ENCODE results near the gene PTGES3L.
"Not testable (repeated sequence)": the region's sequence is repeated elsewhere in the genome, so short reads cannot be mapped to it uniquely, and the experiment has no call there.

Gene PTGES3L

DNA sequence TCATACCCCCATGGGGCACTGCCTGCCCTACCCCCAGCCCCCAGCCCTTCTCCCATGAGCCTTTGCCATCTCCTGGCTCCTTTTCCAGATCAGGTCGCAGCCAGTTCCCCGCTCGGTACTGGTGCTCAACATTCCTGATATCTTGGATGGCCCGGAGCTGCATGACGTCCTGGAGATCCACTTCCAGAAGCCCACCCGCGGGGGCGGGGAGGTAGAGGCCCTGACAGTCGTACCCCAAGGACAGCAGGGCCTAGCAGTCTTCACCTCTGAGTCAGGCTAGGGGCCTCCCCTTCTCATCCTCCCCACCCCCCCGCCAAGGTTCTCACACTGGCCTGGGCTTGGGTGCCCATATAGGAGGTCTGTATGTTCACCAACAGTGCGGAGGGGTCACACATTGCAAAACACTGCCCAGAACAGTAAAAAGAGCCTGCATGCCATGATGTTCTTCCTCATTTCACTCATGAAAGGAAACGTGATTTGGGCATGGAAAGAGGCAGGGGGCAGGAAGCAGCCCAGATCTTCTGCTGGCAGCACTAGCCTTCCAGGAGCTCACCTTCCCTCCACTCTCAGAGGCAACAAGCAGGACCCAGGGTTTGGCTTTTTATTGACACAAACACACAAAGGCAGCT is 34.3 kb upstream of the PTGES3L start:
- DNase-seq: no peak

DNA sequence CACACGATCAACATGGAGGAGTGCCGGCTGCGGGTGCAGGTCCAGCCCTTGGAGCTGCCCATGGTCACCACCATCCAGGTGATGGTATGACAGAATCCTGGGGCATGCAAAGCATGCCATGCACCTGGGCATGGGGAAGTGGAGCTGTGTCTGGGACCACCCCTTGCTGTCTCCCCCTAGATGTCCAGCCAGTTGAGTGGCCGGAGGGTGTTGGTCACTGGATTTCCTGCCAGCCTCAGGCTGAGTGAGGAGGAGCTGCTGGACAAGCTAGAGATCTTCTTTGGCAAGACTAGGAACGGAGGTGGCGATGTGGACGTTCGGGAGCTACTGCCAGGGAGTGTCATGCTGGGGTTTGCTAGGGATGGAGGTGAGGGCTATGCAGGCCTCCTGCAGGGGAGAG is 33.4 kb upstream of the PTGES3L start:
- no peak for DNase-seq

DNA sequence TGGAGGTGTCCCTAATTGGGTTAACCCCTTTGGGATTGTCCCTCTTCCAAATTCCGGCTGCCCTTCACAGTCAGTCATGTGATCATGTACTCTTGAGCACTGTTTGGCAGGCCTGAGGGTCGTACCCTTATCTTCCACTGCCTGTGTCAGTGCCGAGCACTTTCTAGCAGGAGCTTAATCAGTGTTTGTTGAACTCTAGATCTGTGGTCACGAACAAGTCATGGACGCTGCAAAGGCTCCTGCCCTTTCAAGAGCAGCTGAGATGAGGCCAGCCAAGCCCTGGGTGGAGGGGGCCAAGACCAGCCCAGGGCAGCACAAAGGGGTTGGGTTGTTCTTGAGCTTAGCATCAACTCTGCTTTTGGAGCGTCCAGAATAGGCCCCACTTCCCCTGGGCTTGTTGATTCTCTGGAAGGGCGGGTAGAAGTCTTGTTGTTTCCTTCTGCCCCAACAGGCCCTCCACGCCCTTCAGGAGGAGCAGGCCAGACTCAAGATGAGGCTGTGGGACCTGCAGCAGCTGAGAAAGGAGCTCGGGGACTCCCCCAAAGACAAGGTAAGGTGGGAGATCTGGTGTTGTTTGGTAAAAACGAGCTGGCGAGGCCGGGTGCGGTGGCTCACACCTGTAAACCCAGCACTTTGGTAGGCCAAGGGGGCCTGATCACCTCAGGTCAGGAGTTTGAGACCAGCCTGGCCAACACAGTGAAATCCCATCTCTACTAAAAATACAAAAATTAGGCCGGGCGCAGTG is 32.0 kb upstream of the PTGES3L start:
- DNase-seq: no peak

DNA sequence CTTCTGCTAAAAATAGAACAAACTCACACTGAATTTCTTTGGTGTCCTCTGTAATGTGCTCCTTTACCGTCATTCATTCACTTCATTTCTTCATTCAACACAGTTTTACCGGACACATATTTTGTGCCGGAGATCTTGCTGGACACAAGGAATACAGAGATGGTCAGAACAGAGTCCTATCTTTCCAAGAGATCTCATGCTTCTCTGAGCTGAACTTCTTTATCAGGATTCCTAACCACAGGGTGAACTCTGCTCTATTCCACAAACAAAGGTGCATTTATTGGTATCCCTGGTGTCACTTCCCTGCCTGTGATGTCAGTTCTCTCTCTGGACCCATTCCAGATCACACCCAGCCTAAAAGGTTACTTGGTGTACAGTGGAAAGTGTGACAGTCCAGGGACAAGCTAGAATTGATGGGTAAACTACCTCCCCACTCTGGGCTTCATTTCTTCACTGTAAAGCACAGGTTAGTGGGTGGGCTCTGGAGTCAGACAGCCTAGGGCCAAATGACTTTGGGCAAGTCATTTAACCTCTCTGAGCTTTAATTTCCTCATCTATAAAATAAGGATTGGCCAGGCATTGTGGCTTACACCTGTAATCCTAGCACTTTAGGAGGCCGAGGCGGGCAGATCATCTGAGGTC is 30.9 kb upstream of the PTGES3L start:
- no peak for DNase-seq

DNA sequence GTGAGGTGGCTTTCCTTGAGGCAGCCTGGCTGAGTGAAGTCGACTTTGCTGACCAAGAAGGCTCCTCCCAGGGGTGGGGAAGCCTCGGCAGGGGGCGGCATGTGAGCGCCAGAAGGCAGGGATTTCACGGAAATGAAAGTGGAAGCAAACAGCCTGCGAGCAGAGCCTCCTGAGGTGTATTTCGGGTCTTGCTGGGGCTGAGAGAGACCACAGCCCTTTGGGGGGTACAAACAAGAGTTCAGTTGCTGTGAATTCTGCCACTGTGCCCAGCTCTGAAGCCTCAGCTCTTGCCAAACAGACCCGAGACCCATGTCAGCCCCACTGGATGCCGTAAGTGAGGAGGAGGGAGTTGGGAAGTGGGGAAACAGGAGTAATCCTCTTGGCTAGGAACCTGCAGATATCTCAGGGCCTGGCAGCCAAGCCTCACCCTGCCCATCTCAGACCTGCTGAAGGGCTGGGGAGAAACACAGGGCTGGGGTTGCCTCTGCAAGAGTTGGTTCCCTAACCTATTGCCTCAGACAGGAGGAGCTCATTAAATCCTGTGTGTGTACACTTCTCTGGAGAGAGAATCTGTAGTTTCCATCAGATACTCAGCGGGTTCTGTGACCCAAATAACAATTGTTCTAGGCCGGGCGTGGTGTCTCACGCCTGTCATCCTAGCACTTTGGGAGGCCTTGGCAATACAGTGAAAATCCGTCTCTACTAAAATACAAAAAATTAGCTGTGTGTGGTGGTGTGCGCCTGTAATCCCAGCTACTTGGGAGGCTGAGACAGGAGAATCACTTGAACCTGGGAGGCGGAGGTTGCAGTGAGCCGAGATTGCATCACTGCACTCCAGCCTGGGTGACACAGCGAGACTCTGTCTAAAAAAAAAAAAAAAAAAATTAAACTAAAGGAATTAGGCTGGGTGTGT is 27.0 kb upstream of the PTGES3L start, which contains the start of gene IFI35:
Gene IFI35 (plus strand): TSS at position 146 of the 913 bp plus-strand sequence. CDS start 164 bp downstream, at position 310.
- DNase-seq: peak; percentile 87

DNA sequence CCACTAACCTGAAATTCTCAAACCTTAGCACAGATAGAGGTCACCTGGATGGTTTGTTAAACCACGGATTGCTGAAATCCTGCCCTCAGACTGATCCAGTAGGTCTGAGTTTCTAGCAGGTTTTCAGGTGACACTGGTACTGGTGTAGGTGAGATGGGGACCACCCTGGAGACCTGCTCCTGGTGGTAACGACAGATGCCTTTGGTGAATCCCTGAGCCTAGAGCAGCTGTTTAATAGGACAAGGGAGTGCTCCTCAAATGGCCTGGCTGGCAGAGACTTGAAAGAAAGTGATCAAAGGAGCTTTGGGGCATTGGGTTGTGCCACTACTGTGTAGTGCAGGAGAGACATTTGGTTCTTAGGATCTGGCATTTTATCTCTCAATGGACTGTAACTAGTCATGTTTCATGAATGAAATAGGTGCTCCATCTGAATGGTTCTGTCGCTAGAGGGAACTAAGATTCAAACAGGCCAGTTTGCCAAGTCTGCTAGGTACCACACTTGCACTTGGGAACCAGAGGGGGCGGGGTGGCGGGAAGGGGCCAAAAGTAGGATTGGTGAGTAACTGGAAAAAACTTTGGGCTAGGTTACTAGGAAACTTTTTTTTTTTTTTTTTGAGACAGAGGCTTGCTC is 23.8 kb upstream of the PTGES3L start:
- DNase-seq: no peak

DNA sequence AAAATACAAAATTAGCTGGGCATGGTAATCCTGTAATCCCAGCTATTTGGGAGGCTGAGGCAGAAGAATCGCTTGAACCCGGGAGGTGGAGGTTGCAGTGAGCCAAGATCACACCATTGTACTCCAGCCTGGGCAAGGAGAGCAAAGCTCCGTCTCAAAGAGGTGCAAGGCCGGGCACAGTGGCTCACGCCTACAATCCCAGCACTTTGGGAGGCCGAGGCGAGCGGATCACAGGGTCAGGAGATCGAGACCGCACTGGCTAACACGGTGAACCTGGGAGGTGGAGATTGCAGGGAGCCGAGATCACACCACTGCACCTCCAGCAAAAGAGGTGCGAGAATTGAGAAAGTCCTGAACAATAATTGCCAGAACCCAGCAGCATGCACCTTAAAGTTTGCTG is 21.0 kb upstream of the PTGES3L start:
- not testable (repeated sequence) for DNase-seq

DNA sequence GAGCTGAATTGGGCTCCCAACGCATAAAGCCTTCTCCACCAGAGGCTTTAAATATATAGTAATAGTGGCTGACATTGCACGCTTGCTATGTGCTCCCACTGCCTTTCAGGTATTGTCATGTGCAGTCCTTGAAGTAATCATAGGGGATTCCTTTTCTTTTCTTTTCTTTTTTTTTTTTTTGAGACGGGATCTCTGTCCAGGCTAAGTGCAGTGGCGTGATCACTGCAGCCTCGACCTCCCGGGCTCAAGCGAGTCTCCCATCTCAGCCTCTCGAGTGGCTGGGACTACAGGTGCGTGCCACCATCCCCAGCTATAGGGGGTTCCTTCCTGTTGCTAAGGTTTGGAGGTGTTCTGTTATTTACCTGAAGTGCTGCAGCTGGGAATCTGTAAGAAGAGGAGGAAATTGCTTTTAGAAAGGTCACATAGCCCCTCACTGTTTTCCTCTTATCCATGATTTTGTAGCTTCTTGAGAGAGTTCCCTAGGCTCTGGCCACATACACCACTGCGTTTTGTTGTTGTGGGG is 19.2 kb upstream of the PTGES3L start:
- no peak for DNase-seq

DNA sequence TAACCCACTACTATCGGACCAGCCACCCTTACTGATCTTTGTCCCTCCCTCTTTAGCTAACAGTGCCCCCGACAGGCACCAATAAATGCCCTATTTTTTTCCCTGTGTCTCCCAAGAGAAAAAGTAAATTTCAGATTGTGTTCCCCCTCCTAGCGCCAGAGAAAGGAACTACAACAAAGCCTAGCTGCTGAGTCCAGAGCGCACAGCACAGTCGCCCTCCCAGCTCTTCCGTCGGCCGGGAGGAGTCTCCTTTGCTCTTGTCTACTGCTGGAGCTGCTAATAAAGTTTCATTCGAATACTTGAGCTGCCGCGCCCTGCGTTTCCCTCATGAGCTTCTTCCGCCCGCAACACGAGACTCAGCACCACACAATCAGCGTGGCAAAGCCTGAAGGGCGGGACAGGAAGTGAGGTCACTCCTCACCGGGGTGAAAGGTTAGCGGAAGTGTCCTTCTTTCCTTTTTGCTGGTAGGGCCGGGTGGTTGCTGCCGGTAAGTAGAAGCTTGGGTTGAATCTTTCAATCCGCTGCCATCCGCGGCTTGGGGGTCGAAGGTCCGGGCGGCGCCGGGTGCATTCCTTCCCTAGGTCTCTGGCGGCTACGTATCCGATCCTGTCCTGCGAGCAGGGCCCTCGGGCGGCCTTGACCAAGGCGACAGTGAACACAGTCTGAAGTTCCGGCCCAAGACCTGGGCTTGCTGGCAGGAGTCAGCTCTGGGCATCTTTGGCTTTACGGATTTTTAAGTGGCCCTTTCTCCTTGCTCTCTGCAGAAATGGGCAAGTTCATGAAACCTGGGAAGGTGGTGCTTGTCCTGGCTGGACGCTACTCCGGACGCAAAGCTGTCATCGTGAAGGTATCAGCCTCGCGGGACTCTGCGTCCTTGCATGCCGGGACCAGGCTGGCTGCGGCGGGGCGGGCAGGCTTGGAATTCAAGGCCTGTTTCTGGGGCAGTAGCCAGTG is 18.4 kb upstream of the PTGES3L start, which contains the start of gene RPL27:
Gene RPL27 (plus strand): TSS at position 436 of the 955 bp plus-strand sequence. CDS start 332 bp downstream, at position 768.
- DNase-seq: peak; percentile 98

DNA sequence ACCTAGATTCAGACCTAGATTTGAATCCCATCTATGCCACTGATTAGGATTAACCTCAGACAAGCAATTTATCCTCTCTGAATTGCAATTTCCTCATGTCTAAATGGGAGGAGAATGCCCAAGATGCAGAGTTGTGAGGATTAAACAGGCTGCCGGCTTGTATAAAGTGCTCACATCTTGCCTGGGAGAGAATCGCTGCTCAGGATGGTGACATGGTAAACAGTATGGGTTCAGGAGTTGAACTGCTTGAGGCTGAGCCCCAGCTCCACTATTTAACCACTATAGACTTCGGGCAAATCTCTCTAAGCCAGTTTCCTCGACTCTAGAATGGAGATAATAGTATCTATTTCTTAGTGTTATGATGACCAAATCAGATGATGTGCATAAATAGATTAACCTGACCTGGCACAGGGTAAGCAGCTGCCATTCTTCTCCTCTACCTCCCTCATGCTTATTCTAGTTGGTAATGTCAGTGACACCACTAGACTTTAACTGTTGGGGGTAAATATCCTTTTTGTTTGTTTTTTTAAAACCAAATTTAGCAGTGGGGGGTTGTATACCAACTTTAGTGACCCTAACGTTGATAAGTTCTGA is 17.6 kb upstream of the PTGES3L start:
- no peak for DNase-seq

DNA sequence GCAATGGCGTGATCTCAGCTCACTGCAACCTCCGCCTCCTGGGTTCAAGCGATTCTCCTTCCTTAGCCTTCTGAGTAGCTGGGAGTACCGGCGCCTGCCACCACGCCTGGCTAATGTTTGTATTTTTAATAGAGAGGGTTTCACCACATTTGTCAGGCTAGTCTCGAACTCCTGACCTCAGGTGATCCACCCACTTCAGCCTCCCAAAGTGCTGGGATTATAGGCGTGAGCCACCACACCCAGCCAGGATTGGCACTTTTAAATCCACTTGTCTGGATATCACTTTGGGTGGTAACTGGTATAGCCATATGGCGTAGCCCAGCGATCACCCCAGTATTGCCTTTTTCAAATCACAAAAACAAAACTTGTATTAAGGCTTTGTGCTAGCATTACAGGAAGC is 14.0 kb upstream of the PTGES3L start:
- not testable (repeated sequence) for DNase-seq

DNA sequence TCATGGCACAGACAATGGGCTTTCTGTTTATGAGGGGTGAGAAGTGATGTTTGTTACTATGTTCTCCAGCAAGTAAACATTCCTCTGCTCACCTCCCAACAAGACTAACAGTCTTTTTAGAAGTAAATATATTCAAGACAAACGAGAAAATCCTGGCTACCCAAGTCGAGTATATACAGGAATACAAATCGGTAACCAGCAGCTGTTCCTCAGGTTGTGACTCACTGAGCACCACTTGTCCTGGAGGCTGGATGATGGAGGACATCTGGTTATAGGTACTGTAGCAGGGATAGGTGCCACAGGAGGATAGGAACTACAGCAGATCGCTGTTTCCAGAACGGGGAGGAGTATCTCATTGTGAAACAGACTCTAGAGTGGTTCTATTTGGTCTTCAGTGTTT is 13.0 kb upstream of the PTGES3L start:
- no peak for DNase-seq

DNA sequence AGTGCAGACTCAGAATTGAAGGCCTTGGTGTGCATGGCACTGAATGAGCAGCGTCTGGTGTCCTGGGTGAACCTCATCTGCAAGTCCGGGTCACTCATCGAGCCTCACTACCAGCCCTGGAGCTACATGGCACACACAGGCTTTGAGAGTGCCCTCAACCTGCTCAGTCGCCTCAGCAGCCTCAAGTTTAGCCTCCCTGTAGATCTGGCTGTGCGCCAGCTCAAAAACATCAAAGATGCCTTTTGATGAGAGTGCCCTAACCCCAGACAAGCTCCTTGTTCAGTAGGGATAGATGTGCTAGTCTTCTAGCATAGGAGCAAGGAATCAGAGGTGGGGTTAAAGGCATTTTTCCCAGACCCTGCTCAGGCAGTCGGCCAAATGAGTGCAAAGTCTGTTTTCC is 11.6 kb upstream of the PTGES3L start:
- DNase-seq: no peak

DNA sequence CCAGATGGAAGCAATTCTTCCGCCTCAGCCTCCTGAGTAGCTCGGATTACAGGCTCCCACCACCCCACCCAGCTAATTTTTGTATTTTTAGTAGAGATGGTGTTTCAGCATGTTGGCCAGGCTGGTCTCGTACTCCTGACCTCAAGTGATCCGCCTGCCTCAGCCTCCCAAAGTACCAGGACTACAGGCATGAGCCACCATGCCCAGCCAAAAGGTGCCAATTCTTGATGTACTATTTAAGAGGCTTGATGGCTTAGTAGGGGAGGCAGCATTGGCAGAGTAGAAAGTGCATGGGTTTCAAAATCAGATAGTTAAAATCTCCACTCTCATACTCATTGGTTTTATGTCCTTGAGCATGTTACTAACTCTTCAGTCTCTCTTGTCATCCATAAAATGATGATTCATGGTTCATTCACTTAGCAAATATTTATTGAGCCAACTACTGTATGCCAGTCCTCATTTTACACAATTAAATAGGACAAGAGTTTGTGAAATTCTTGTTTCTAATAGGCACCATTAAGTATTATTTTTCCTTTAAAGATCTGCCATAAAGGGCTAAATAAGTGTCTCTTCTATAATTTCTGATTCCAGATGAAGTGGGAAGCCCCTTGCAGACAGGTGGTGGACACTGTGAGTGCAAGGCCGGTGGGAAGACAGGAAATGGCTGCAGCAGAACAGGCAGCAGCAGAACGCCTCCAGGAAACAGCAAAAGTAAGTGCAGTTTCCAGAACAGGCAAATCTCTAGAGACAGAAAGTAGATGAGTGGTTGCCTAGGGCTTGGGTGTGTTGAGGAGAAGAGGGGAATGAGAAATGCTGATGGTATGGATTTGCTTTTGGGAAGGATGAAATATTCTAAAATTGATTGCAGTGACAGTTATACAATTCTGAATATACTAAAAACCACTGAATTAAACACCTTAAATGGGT is 10.1 kb upstream of the PTGES3L start:
- DNase-seq: no peak

DNA sequence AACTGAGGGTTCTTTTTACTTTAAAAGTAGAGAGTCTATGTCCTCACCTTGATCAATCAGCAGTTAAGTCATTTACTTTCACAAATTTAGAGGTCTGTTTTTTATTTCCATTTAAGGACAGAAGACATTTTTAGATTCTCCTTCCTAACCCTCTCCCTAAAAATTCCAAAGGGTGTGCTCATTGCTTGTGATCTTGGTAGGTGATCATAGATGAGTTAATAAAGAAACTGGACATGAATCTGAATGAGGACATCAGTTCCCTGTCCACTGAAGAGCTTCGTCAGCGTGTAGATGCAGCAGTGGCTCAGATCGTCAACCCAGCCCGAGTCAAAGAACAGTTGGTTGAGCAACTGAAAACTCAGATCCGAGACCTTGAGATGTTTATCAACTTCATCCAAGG is 9.3 kb upstream of the PTGES3L start:
- DNase-seq: no peak

DNA sequence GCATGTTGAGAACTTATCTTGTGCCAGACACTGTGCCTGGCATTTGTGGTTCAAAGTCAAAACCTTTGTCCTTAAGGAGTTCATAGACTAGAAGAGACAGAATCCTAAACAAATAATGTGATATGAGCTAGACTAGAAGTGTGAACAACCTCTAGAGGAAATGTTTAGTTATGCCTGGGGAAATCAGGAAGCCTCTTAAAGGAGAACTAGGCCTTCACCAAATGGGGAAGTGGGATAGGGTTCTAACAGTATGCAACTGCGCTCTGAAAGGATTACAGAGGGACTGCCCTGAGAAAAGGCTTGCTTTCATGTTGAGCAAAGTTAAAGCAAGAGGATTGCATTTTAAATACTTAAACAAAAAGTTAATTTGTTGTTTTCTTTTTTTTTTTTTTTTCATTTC is 5.3 kb upstream of the PTGES3L start:
- no peak for DNase-seq

DNA sequence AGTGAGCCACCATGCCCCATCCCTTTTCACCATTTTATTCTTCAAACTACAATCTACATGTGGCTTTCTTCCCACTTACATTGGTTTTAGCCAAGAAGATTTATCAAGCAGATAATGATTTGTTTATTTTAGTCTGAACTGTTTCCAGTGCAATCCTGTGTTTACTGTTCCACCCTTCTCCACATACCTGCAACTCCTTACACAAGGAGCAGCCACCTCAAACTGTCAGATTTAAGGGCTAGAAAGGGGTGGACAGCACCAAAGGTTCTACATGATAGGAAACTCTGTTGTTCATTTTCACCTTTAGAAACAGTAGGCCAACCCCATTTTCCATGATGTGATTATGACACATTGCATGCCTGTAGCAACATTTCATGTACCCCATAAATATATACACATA is 2.4 kb upstream of the PTGES3L start:
- DNase-seq: no peak

DNA sequence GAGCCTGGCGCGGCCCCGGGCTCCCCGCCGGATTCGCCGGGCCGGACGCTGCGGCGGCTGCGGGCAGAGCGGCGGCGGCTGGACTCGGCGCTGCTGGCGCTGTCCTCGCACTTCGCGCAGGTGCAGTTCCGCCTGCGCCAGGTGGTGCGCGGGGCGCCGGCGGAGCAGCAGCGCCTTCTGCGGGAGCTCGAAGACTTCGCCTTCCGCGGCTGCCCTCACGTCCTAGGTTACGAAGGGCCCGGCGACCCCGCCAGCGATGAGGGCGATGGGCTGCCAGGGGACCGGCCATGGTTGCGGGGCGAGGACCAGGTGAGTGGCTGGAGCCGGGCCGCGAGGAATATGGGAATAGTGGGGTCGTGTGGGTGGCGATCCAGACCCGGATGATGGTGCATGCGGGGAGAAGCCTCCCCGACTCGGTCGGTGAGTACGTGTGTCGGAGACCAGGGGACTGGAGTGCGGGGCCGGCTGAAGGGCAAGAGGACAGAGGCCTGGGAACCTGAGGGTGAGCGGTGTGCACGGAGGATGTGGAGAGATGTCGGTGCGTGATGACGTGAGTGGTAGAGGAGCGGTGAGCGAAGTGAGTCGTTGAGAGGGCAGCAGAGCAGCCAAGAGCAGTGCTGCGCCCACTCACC is 1.0 kb upstream of the PTGES3L start:
- peak; percentile 79 for DNase-seq

DNA sequence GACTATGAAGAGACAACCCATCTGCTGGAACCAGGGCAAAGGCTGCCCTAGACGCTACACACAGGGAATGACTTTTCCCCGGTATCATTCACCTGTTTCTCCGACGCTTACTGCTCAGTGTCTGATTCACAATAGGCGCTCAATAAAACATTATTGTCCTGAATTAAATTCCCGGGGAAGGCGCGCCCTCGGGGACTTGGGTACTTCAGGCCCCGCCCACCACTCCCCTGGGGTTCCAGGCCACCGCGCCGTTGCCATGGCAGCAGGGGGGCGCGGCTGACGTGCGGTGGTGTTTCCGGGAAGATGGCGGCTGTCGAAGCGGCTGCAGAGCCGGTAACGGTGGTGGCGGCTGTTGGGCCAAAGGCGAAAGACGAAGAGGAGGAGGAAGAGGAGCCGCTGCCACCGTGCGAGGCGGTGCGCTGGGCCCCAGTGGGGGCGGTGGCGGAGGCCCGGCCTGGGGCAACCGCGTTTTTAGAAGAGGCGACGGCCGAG is 440 bp upstream of the PTGES3L start, which contains the start of gene RUNDC1:
Gene RUNDC1 (plus strand): TSS at position 292 of the 492 bp plus-strand sequence. CDS start 12 bp downstream, at position 304.
- DNase-seq: peak; percentile 91
